ENCODE data around the gene CPSF7. TPM values are rescaled to one million over a fixed set of nuclear protein-coding genes. Genes with fewer than 3 reads are reported as not detected.
"Not testable (repeated sequence)": the region's sequence is repeated elsewhere in the genome, so short reads cannot be mapped to it uniquely, and the experiment has no call there.

The CPSF7 gene
- 78.3 TPM for polyA plus RNA-seq (ENCODE audit: insufficient read length)

- DNase-seq = peak; percentile 96
Observed at GRCh38 chr11:61429691-61430582, at the start of gene CPSF7, which contains the start of gene SDHAF2. Gene CPSF7 (minus strand): TSS chr11:61429975. CDS start chr11:61429235, 740 bp downstream. Gene SDHAF2 (plus strand): TSS chr11:61430124. CDS start chr11:61430147, 23 bp downstream.

GRCh38 chr11:61477727-61478148 lies 48.0 kb upstream of the CPSF7 start:
- DNase-seq = no peak

GRCh38 chr11:61477126-61477525 lies 47.4 kb upstream of the CPSF7 start:
- DNase-seq = no peak

- DNase-seq = no peak
Observed at GRCh38 chr11:61476371-61476770, 46.6 kb upstream of the CPSF7 start.

- DNase-seq = no peak
Observed at GRCh38 chr11:61475433-61475832, 45.7 kb upstream of the CPSF7 start.

GRCh38 chr11:61474013-61474643 lies 44.4 kb upstream of the CPSF7 start:
- DNase-seq = no peak

GRCh38 chr11:61473370-61474012 lies 43.7 kb upstream of the CPSF7 start:
- no peak for DNase-seq

- peak; percentile 64 for DNase-seq
Observed at GRCh38 chr11:61472868-61473267, 43.1 kb upstream of the CPSF7 start.

- DNase-seq = no peak
Observed at GRCh38 chr11:61472282-61472681, 42.5 kb upstream of the CPSF7 start.

- no peak for DNase-seq
Observed at GRCh38 chr11:61468002-61468401, 38.2 kb upstream of the CPSF7 start.

- not testable (repeated sequence) for DNase-seq
Observed at GRCh38 chr11:61467602-61468001, 37.8 kb upstream of the CPSF7 start.

GRCh38 chr11:61460986-61461385 lies 31.2 kb upstream of the CPSF7 start:
- DNase-seq = no peak

GRCh38 chr11:61460474-61460881 lies 30.7 kb upstream of the CPSF7 start:
- peak; percentile 81 for DNase-seq

GRCh38 chr11:61454520-61454919 lies 24.7 kb upstream of the CPSF7 start:
- no peak for DNase-seq

GRCh38 chr11:61453695-61454094 lies 23.9 kb upstream of the CPSF7 start:
- DNase-seq = peak; percentile 77

- DNase-seq = no peak
Observed at GRCh38 chr11:61452825-61453224, 23.1 kb upstream of the CPSF7 start.

GRCh38 chr11:61448552-61448927 lies 18.8 kb upstream of the CPSF7 start:
- no peak for DNase-seq

GRCh38 chr11:61447601-61448551 lies 18.1 kb upstream of the CPSF7 start:
- no peak for DNase-seq

GRCh38 chr11:61446211-61446651 lies 16.5 kb upstream of the CPSF7 start:
- DNase-seq = peak; percentile 81

GRCh38 chr11:61445516-61445915 lies 15.7 kb upstream of the CPSF7 start:
- DNase-seq = no peak

GRCh38 chr11:61442616-61443015 lies 12.8 kb upstream of the CPSF7 start:
- DNase-seq = no peak

GRCh38 chr11:61439615-61440014 lies 9.8 kb upstream of the CPSF7 start:
- no peak for DNase-seq
